ENCODE data around the gene CABP2. TPM values are rescaled to one million over a fixed set of nuclear protein-coding genes. Genes with fewer than 3 reads are reported as not detected.

The CABP2 gene
- total RNA-seq, 1 experiment from 2014 or later: not detected

DNA sequence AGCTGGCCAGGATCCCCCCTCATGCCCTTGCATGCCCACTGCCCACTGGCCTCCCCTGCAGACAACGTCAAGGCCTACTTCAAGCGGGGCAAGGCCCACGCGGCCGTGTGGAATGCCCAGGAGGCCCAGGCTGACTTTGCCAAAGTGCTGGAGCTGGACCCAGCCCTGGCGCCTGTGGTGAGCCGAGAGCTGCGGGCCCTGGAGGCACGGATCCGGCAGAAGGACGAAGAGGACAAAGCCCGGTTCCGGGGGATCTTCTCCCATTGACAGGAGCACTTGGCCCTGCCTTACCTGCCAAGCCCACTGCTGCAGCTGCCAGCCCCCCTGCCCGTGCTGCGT is 32.5 kb downstream of the CABP2 start:
- no peak overlapping the region for H3K4me2 ChIP-seq
- H2AFZ ChIP-seq: no peak overlapping the region
- H3K27ac ChIP-seq: no peak overlapping the region
- CTCF ChIA-PET: no interaction called here
- intact Hi-C loops (cut with micrococcal nuclease; ENCODE audit: unreplicated experiment): no loop called here
- no peaks in the 10 kb centered on the region for H3K36me3 ChIP-seq (ENCODE audit: low read depth)
- no peaks in the 10 kb centered on the region for H3K4me1 ChIP-seq (replicated peaks; ENCODE audit: insufficient read depth)
- no peak for DNase-seq
- H3K27me3 ChIP-seq (ENCODE audit: insufficient read depth, low read depth): no peaks in the 10 kb centered on the region
- H3K4me3 ChIP-seq: no peak overlapping the region
- TSS peak; percentile 30 for BruUV-seq (replicated peaks)
- 0 out of 2 replicates have a peak, but pooled peaks cover 5% of the 10 kb centered on the region for H4K20me1 ChIP-seq (ENCODE audit: insufficient read depth)
- H3K9me3 ChIP-seq (ENCODE audit: insufficient read depth, low read depth): no peaks in the 10 kb centered on the region
- H3K9me2 ChIP-seq (ENCODE audit: insufficient read depth): no peaks in the 10 kb centered on the region
- peaks cover 23% of the 10 kb centered on the region; the same call in 1 of the 2 replicates for H3F3A ChIP-seq (ENCODE audit: insufficient read depth, low read depth)
- H3K79me2 ChIP-seq (ENCODE audit: low read depth): no peaks in the 10 kb centered on the region
- TF ChIP-seq, protein P1, sequence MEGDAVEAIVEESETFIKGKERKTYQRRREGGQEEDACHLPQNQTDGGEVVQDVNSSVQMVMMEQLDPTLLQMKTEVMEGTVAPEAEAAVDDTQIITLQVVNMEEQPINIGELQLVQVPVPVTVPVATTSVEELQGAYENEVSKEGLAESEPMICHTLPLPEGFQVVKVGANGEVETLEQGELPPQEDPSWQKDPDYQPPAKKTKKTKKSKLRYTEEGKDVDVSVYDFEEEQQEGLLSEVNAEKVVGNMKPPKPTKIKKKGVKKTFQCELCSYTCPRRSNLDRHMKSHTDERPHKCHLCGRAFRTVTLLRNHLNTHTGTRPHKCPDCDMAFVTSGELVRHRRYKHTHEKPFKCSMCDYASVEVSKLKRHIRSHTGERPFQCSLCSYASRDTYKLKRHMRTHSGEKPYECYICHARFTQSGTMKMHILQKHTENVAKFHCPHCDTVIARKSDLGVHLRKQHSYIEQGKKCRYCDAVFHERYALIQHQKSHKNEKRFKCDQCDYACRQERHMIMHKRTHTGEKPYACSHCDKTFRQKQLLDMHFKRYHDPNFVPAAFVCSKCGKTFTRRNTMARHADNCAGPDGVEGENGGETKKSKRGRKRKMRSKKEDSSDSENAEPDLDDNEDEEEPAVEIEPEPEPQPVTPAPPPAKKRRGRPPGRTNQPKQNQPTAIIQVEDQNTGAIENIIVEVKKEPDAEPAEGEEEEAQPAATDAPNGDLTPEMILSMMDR (conservative IDR thresholded peaks at IDR 0.05): no peak
- no peak for TF ChIP-seq EZH2 (IDR thresholded peaks at IDR 0.05; ENCODE audit: low read depth)
- POLR2A ChIA-PET (ENCODE audit: unreplicated experiment): interaction anchor here (0.5 kb wide), 1 partner anchor 311 kb away, joined by 9 read pairs; no protein-coding TSS in a partner anchor

DNA sequence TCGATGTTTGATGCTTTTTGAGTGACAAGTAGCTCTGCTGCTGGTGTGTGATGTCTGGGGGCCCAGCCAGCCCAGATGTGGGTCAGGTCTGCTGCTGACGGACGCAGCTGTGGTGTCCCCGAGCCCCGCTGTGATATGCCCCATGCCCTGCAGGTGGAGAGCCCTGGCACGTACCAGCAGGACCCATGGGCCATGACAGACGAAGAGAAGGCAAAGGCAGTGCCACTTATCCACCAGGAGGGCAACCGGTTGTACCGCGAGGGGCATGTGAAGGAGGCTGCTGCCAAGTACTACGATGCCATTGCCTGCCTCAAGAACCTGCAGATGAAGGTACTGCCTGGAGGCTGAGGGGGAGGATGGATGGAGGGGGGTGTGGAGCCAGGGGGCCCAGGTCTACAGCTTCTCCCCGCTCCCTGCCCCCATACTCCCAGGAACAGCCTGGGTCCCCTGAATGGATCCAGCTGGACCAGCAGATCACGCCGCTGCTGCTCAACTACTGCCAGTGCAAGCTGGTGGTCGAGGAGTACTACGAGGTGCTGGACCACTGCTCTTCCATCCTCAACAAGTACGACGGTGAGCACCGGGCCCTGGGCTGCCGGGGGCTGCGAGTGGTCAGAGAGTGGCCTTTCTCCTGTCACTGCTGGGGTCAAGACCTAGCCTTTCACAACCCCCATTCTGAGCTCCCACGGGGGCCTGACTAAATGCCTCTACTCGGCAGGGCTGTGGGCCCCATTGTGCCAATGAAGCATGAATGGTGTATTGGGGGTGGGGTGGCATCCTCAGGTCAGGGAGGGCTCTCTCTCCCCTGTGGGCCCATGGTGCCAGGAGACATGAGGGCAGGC is 33.1 kb downstream of the CABP2 start:
- no peaks in the 10 kb centered on the region for H3K36me3 ChIP-seq (ENCODE audit: low read depth)
- no peak overlapping the region for H2AFZ ChIP-seq
- H3K27ac ChIP-seq: no peak overlapping the region
- no peak overlapping the region for H3K4me2 ChIP-seq
- DNase-seq: peak in 1 of 2 experiments; percentile 34
- H3K9me3 ChIP-seq (ENCODE audit: insufficient read depth, low read depth): no peaks in the 10 kb centered on the region
- CTCF ChIA-PET: no interaction called here
- H3K9me2 ChIP-seq (ENCODE audit: insufficient read depth): no peaks in the 10 kb centered on the region
- BruUV-seq (replicated peaks): TSS peak; percentile 15
- H3K4me3 ChIP-seq: no peak overlapping the region
- H4K20me1 ChIP-seq (ENCODE audit: insufficient read depth): 0 out of 2 replicates have a peak, but pooled peaks cover 5% of the 10 kb centered on the region
- H3K4me1 ChIP-seq (replicated peaks; ENCODE audit: insufficient read depth): no peaks in the 10 kb centered on the region
- H3K79me2 ChIP-seq (ENCODE audit: low read depth): peaks cover 1% of the 10 kb centered on the region; the same call in 1 of the 2 replicates
- no peak for TF ChIP-seq EZH2 (IDR thresholded peaks at IDR 0.05; ENCODE audit: low read depth)
- TF ChIP-seq, protein P1 (conservative IDR thresholded peaks at IDR 0.05): no peak
- peaks cover 23% of the 10 kb centered on the region; the same call in 1 of the 2 replicates for H3F3A ChIP-seq (ENCODE audit: insufficient read depth, low read depth)
- POLR2A ChIA-PET (ENCODE audit: unreplicated experiment): interaction anchor here (0.5 kb wide), 1 partner anchor 311 kb away, joined by 9 read pairs; no protein-coding TSS in a partner anchor
- intact Hi-C loops (cut with micrococcal nuclease; ENCODE audit: unreplicated experiment): no loop called here
- H3K27me3 ChIP-seq (ENCODE audit: insufficient read depth, low read depth): no peaks in the 10 kb centered on the region

DNA sequence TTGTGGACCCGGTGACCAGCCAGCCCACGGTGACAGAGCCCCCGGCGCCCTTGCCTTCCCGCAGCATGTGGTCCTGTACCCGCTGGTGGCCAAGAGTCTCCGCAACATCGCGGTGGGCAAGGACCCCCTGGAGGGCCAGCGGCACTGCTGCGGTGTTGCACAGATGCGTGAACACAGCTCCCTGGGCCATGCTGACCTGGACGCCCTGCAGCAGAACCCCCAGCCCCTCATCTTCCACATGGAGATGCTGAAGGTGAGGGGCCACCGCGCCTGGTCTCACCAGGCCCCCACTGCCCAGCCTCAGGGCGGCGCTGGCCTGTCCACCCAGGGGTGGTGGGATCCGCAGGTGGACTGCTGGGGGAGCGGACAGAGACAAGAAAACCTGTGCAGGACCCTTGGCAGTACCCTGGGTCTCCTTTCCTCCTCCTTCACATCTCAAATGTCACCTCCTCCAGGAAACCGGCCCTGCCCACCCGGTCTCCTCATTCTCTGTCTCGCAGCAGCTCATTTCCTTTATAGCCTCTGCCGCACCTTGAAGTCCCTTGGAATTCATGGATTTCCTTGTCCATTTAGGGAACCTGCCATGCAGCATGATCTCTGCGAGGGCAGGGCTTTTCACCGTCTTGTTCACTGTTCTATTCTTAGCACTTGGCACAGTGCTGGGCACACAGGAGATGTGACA is 33.9 kb downstream of the CABP2 start:
- Histone ChIP-seq H2AFZ (no peak overlapping the region), H3K9me2 (ENCODE audit: insufficient read depth) (no peaks in the 10 kb centered on the region), H3K27ac (no peak overlapping the region), H3K4me3 (no peak overlapping the region), H3K9me3 (ENCODE audit: insufficient read depth, low read depth) (no peaks in the 10 kb centered on the region), H4K20me1 (ENCODE audit: insufficient read depth) (0 out of 2 replicates have a peak, but pooled peaks cover 5% of the 10 kb centered on the region), H3K79me2 (ENCODE audit: low read depth) (peaks cover 9% of the 10 kb centered on the region), H3F3A (ENCODE audit: insufficient read depth, low read depth) (peaks cover 25% of the 10 kb centered on the region; the same call in 1 of the 2 replicates), H3K4me1 (replicated peaks; ENCODE audit: insufficient read depth) (no peaks in the 10 kb centered on the region), H3K27me3 (ENCODE audit: insufficient read depth, low read depth) (no peaks in the 10 kb centered on the region), H3K4me2 (no peak overlapping the region), H3K36me3 (ENCODE audit: low read depth) (no peaks in the 10 kb centered on the region)
- no TSS peak for BruUV-seq (replicated peaks)
- TF ChIP-seq, protein P1 (conservative IDR thresholded peaks at IDR 0.05): no peak
- TF ChIP-seq EZH2 (IDR thresholded peaks at IDR 0.05; ENCODE audit: low read depth): no peak
- ChIA-PET POLR2A (ENCODE audit: unreplicated experiment) (interaction anchor here (0.7 kb wide), 1 partner anchor 271 kb away, joined by 3 read pairs; no protein-coding TSS in a partner anchor), CTCF (no interaction called here)
- DNase-seq: peak in 1 of 2 experiments; percentile 34
- intact Hi-C loops (cut with micrococcal nuclease; ENCODE audit: unreplicated experiment): no loop called here

Measured in PC-9 (cell line).